ENCODE results near the gene ATP2C1.

The ATP2C1 gene

DNA sequence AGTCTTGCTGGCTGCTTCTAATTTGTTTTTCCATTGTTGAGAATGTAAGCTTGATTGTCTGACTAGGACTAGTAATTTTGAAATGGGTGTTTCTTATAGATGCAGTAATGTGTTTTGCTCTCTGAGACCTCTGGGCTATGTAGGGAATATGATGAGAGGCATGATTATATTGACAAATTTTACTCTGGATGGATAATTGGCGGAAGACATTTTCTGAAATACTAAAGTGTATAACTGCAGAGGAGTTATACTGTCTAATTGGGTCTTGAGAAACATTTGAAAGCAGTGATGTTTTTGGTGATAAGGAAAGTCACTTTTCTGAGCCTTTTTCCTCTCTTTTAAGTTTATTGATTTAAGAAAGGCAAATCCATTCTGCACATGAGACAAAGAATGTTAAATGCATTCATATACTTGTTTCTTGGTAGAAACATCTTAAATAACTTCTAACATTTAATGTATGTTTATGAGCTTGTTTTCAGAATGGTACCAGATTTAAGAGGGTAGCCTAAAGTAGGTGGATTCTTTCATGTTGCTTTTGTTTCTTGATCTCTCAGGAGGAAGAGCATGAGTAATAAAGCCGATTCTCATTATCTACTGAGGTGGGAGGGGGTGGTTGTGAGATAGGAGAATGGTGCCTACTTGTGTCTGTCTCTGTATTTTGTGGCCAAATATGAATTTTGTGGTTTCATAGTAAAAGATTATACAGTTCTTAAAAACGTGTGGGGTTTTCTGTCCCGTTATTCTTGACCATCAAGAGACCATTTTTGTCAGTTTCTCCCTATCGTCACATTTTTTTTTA is 2.0 kb downstream of the ATP2C1 start:
- DNase-seq (ENCODE audit: low read depth in 2 of 2): no peak

DNA sequence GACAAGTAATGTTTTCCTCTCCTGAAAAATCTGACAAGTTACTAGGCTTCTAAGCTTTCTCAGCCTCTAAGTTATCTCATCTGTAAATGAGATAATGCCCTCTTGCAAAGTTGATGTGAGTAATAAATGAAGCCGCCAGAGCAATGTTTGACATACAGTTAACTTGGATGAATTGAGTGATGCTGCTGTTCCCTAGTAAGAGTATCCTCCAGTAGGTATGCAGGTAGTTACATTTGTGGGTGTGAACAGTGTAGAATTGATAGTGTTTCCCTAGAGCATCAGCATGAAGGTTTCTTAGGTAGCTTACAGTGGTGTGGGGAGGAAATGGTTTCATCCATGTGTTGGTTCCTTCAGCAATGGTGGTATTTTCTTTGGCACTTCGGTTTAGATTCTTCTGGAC is 3.4 kb downstream of the ATP2C1 start:
- no peak for DNase-seq (ENCODE audit: low read depth in 2 of 2)

DNA sequence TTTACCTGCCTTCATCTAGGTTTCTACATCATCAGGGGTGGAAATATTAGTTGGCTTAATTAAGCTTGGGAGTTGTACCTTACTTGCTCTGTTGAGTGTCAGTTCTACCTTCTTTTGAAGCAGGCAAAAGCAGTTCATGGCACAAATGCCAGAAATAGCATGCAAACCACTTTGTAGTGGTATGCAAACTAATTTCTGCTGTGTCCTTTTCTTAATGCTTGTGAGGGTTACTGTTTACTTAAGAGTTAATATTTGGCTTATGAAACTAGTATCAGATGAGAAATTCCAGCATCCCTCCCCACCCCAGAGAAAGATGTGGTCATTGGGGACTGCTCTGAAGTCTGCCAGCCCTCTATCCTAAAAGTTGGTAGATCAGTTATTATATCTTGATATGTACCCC is 7.1 kb downstream of the ATP2C1 start:
- DNase-seq (ENCODE audit: low read depth in 2 of 2): no peak

DNA sequence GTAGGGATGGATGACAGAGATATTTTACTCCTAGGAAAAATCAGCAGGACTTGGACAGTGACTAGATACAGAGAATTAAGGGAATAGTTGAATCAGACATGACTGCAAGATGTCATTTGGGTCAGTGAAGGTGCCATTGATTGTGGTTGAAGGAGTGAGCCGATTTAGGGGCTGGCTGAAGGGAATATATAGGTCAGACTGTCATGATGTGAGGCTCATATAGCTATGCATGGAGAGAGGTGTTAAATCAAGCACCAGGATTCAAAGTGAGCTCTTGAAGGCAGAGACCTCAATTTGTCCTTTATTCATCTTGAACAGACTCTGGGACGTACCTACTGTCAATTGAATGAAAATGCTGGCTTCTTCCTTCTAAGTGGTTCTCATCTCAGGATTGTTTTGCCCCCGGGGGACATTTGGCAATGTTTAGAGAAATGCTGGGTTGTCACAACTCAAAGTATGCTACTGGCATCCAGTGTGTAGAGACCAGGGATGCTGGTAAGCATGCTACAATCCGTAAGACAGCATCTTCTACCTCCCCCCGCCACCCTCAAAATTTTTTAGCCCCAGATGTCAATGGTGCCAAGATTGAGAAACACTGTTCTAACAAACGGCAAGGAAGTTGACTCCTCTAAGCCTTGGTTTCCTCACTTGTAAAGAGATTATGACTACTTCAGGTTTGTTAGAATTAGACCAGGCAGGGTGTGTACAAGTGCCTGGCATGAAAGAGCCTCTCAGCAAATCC is 7.8 kb downstream of the ATP2C1 start:
- no peak for DNase-seq (ENCODE audit: low read depth in 2 of 2)

DNA sequence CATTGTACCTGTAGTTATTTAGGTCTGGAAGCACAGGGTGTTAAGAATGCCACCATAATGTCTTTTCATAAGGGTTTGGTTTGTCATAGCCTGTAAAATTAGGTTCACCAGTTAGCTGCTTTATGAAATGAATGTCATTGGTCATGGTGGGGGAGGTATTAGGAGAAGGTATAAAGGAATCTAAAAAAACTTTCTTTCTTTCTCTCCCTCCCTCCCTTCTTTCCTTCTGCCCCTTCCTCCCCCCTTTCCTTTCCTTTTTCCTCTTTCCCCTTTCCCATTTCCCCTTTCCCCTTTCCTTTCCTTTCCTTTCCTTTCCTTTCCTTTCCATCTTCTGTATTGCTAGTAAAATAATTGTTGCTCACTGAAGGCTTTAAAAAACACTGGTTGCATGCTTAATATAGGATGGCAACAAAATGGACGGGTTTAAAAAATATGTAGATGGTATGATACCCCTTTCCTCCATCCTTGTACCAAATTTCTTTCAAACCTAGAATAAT is 9.6 kb downstream of the ATP2C1 start:
- DNase-seq (ENCODE audit: low read depth in 2 of 2): no peak

DNA sequence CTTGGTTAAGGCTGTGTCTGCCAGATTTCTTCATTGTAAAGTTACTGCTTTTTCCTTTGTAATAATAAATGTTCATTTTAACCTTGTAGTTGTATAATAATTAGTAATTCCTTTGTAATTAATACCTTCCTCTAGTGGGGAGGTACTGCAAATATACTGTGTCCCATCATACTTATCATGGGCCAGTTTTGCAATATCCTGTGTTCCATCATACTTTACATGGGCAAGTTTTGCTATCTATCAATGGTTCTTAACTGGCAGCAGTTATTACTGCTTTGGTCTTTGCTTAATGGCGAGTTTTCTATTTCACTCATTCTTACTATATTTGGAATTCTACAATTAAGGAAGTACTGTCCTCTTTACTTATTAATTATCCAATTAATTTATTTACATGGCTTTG is 10.6 kb downstream of the ATP2C1 start:
- no peak for DNase-seq (ENCODE audit: low read depth in 2 of 2)

DNA sequence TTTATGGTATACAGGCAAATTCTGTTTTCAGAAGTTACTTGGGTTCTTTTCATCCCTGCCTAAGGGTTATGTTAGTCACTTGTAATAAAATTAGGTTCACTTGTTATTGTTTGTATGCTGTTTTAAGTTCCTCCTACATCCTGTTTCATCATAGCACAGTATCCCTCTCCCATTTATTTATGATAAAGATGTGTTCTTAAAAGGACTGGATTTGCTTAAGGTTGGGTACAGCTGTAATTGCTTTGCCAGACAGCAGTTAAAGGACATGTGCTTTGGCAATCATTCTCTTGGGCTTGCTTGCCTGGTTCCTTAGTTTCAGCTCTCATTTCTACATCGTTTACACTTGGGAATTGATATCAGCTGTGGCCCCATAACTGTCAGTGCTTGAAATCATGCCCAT is 11.7 kb downstream of the ATP2C1 start:
- DNase-seq (ENCODE audit: low read depth in 2 of 2): no peak

DNA sequence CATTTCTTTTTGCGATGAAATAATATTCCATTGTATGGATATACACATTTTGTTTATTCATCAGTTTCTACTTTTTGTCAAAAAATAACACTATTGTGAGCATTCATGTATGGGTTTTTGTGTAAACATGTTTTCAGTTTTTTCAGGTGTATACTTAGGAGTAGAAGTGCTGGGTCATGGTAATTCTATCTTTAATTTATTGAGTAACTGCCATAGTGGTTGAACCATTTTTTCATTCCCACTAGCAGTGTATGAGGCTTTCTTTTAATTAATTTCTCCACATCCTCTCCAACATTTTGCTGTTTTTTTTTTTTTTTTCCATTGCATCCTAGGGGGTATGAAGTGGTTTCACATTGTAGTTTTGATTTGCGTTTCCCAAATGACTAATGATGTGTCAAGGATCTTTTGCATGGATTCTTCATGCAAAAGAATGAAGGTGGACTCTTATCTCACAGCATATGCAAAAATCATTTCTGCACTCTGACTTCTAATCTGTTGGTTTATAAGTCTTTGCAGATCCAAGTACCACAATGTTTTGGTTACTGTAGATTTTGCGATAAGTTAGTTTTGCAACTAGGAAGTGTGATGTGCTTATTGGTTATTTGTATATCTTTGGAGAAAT is 12.6 kb downstream of the ATP2C1 start:
- DNase-seq (ENCODE audit: low read depth in 2 of 2): no peak

DNA sequence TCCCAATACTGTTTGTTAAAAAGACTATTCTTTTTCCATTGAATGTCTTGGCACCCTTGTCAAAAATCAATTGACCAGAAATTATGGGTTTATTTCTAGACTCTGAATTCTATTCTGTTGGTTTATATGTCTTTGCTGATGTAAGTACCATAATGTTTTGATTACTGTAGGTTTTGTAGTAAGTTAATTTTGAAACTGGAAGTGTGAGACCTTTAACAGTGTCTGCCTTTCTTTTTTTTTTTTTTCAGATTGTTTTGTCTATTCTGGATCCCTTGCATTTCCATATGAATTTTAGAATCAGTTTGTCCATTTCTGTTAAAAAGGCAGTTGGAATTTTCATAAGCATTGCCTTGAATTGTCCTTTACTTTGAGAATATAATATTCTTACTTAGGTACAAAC is 13.6 kb downstream of the ATP2C1 start:
- no peak for DNase-seq (ENCODE audit: low read depth in 2 of 2)

DNA sequence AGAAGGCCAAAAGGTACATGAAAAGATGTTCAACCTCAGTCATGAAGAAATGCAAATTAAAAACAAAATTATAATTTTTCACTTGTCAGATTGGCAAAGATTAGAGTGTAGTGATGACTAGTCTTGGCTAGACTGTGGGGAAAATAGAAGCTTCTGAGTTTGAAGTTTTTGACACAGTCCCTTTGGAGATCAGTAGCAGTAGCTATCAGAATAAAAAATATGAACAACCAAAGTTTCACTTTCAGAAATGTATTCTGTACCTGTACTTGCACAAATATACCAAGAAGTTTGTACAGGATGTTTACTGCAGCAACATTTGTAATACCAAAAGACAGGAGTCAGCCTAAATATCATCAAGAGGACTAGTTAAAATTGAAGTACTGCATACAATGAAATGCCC is 14.1 kb downstream of the ATP2C1 start:
- no peak for DNase-seq (ENCODE audit: low read depth in 2 of 2)

DNA sequence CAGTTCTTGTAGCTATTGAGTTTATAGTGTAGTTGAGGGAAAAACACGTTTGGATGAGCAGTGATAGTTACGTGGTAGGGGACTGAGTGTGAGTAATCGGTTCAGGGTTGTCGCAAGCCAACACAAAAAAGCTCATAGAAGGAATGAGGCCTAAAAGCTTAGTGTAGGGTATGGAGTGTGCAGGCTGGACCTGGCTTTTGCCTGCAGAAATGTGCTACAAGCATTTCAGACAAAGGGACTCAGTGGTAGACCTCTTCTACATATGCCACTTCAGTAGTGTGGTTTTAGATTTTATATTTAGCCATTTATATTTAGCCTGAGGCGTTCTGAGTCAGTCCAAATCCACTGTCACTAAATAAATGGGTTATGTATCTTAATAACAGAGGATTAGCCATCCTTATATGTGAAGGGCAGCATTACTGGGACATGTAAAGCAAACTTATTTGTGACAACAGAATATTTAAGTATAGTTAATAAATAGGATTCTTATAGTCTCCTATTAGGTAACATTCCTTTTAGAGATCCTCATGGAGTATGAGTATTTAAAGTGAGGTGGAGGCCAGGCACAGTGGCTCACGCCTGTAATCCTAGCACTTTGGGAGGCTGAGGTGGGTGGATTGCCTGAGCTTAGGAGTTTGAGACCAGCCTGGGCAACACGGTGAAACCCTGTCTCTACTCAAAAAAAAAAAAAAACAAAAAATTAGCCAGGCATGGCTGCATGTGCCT is 21.8 kb downstream of the ATP2C1 start:
- no peak for DNase-seq (ENCODE audit: low read depth in 2 of 2)

DNA sequence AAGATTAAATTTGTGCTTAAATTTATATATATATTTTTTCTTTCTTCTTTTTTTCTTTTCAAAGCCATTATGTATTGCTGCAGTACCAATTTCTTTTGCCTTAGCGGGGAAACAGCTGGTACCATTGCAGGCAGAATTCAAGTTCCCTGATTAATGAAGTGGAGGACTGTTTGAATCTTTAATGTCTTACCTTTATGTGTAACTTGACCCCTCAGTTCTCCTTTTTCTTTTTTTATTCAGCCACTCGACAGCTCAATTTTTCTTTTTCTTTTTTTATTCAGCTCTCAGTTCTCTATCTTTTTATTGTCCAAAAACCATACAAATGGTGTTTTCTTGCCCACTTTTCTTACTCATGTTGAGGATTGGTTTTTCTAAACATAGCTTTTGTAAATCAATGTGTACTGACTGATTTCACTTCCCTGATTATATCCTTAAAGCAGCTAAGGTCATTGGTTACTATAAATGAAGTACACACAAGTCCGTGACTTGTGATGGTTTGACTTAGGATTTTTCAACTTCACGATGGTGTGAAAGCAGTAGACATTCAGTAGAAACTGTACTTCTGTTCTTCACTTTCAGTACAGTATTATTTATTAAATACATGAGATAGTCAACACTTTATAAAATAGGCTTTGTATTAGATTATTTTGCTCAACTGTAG is 22.8 kb downstream of the ATP2C1 start:
- no peak for DNase-seq (ENCODE audit: low read depth in 2 of 2)

DNA sequence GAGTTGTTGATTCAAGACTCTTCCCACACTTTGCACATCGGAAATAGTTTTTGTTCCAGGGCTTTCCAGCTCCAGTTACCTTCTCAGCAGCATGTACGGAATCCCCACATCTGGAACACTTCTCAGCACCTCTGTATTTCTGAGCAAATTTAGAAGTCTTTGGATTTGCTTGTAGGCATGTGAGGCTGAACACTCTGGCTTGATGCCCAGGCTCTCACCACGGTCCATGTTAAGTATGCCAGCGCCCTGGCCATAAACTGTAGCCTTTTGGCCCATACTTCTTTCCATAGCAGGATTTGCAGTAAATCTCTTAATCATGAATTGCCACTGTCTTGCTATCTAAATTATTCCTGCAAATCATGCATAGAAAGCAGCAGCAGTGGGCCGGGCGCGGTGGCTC is 24.4 kb downstream of the ATP2C1 start:
- no peak for DNase-seq (ENCODE audit: low read depth in 2 of 2)

DNA sequence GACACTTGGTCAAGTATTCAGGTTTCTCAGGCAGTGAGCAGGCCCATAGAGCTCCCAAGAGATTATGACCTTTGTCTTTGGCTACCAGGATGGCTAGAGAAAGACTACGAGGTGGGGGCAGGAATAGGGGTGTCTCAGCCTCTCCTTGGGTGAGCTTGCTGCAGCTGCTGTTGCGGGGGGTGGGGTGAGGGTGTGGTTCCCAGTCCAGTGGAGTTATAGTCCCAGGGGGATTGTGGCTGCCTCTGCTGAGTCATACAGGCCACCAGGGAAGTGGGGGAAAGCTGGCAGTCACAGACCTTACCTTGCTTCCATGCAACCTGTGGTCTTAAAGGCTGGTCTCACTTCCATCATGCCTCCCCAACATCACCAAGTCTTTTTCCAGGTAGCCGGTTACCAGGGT is 31.7 kb downstream of the ATP2C1 start:
- DNase-seq (ENCODE audit: low read depth in 2 of 2): no peak

DNA sequence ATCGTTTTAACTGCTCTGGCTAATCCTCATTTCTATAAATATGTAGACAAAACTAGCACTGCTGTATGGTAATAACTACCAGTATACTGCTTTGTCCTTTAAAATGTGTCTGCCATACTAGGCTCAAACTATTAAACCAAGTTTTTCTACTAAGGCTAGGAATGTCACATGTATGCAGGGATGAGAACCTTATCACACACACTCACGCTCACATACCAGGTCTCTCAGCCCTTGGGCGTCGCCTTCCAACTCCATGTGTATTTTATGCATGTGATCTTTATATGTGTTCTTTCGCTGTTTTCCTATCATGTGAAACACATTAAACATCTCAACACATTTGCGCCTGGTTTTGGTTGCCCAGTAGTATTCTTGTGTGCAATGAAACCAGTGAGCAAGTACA is 32.6 kb downstream of the ATP2C1 start:
- DNase-seq (ENCODE audit: low read depth in 2 of 2): no peak

DNA sequence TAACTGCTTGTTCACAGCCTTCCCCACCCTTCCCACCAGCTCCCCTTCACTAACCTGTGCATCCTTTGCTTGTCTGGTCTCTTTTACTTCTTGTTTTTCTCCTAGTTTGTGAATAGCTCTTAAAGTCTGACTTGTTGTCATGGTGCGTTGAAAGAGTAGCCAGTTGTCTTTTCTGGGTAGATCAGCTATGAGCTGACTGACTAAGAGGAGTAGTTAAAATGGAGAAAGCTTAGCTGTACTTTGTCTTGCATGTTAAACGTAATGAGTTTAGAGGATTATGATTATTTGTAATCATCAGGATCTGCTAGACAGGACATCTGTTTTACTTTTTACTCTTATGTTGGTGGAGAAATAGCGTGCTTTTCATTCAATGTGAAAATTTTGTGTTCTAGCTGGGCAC is 35.9 kb downstream of the ATP2C1 start:
- DNase-seq (ENCODE audit: low read depth in 2 of 2): no peak

DNA sequence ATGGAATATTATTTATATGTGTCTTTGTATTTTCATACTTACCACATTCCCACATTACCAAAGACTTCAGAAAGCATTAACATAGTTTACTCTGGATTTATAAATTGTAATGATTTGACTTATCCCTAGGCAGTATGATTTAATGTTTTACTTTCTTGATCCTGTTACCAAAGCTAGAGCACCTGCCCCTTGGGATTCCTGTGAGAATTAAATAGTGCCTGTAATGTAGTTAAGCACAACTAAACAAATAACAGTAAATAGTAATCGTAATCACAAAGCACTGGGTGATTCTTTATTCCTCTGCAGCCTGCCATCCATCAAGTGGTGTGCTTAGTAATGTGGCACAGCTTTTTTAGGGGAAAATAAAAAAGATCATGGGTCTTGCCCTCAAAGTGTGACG is 39.1 kb downstream of the ATP2C1 start:
- DNase-seq (ENCODE audit: low read depth in 2 of 2): no peak

DNA sequence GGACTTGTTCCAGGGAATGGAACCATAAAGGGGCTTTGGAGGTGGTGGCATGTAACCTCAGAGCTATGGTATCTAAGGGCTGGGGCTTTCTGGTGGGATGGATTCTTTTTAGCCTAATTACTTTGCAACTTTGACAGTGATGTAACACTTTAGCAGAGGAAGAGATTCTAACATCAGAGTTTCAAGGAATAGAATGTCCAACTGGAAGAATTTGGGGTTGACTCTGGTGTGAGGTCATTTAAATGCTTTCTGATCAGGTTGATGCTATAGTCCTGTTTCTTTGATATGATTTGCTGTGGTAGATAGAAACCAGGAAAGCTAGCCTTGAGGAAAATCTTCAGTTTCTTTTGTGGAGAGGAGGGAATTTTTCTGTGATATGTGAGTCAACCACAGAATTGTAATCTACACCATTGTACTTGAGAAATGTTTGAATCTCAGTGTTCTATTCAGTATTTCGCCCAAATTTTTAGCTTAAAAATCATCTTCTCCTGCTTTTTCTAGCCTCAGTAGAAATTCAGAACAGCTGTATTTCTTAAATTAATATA is 40.0 kb downstream of the ATP2C1 start:
- DNase-seq (ENCODE audit: low read depth in 2 of 2): no peak

DNA sequence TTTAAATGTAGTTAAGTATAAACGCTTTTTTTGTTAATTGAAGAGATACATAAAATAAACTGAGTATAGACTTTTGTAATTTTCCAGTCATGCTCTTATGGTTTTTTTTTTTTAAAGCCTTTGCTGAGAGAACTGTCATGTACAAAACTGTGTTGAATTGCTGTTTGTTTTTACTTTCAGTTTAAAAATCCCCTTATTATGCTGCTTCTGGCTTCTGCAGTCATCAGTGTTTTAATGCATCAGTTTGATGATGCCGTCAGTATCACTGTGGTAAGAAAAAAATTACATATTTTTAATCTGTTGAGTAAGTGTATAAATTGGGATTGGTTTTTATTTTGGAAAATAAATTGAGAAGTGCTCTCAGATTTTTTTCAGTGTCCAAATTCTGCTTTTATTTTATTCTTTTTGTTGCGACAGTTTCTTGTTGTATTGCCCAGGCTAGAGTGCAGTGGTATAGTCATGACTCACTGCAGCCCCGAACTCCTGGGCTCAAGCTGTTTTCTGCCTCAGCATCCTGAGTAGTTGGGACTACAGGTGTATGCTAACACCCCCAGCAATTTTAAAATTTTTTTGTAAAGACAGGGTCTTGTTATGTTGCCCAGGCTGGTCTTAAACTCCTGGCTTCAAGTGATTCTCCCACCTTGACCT is 40.7 kb downstream of the ATP2C1 start:
- DNase-seq (ENCODE audit: low read depth in 2 of 2): no peak

DNA sequence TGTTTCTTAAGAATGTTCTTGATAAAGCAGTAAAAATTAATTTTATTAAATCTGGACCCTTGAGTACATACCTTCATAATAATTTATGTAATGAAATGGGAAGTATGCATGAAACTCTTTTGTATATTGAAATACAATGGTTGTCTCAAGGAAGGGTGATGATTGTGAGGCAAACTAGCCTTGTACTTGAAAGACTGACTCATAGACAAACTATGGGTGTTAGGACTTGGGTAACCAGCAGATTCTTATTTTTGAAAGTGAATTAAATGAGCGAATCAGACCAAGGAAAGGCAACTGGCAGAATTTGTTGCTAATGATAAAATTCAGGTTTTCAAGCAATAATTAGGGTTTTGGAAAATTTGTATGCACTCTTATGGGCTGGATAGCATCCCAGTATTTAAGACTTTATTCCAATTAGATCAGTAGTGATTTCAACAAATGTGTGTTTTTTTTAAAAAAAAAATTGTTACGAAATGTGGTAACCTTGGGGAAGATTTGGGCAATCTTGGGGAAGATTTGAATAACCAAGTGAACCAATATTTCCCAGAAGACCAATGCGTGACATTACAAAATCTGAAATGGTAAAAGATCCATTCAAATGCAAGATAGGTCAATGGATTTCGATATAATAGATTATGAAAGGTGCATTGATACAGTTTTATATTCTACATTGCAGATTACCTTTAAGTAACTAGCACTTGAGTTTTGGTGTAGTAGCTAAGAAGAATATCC is 42.0 kb downstream of the ATP2C1 start:
- DNase-seq (ENCODE audit: low read depth in 2 of 2): no peak

Data from stimulated activated CD8-positive, alpha-beta memory T cell treated with anti-CD3 and anti-CD28 coated beads, Interleukin-7, amount 100 ng/mL, for 4 hours (primary cell).